GM11168 (cell line): ENCODE data around the gene MYPOP.

Experiments used
- in situ Hi-C: fragments of 300-500 bp; cut with MboI; formaldehyde crosslinking; loops from one replicate; pipeline ENCODE4 v1.12.0; 2022; ENCODE audit warnings: low sequenced_read_pairs; ENCODE audit not compliant: unreplicated experiment

MYPOP gene

DNA sequence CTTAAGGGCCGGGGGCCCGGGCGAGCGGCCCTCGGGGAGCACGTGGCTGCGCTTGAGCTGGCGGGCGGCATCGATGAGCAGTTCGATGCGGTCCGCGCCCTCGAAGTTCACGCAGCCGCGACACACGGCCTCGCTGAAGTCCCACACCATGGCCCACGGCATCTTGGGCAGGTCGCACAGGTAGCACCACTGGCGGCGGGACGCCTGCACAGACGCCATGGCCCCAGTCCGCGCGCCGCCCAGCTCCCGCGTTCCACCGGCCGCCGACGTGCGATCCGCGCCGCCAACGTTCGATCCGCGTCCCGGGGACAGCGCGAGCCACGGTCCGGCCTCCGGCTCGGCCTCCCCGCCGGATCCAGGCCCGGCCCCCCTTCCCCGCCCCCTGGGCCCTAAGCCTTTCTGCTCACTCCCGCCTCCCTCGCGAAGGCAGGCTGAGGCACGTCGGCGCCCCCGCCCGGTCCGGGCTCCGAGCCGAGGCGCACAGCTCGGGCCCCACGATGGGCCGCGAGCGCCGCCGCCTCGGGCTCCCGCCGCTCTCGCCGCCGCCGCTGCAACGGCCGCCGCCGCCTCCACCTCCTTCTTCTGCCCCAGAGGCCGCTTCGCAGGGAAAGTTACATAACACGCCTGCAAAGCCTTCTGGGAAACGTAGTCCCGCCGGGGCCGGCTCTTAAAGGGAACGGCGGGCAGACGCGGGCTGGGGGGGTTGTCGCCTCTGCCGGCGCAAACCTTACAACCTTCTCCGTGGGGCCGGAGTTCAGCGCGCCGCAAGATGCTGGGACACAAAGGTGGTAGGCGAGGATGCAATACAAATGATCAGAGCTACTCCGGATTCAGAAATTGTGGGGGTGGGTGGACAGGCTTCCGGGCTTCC, 16.6 kb downstream of the MYPOP start, which contains the start of gene IRF2BP1:
Gene IRF2BP1, minus strand, starts transcription at position 586 of the 871 bp plus-strand sequence. Its CDS starts 367 bp downstream, at position 219.
- in situ Hi-C loops, result no loop called here

GRCh38 chr19:45884682-45885555, 17.5 kb downstream of the MYPOP start:
- in situ Hi-C loops, result no loop called here

- in situ Hi-C loops, result no loop called here
Measured at GRCh38 chr19:45883881-45884681, 18.3 kb downstream of the MYPOP start.

DNA sequence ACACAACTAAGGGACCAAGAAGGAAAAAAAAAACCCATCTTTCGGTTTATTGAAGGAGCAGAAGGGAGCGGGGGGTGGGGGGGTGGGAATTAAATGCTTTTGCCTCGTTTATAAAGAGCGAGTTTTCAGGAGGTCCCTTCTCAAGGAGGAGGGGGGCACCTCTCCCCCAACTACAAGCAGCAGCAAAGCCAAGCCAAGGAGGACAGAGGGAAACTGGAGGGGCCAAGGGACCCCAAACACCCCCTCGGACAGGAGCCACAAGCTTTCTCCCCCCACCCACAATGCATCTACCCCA, 18.9 kb downstream of the MYPOP start:
- in situ Hi-C loops, result no loop called here

DNA sequence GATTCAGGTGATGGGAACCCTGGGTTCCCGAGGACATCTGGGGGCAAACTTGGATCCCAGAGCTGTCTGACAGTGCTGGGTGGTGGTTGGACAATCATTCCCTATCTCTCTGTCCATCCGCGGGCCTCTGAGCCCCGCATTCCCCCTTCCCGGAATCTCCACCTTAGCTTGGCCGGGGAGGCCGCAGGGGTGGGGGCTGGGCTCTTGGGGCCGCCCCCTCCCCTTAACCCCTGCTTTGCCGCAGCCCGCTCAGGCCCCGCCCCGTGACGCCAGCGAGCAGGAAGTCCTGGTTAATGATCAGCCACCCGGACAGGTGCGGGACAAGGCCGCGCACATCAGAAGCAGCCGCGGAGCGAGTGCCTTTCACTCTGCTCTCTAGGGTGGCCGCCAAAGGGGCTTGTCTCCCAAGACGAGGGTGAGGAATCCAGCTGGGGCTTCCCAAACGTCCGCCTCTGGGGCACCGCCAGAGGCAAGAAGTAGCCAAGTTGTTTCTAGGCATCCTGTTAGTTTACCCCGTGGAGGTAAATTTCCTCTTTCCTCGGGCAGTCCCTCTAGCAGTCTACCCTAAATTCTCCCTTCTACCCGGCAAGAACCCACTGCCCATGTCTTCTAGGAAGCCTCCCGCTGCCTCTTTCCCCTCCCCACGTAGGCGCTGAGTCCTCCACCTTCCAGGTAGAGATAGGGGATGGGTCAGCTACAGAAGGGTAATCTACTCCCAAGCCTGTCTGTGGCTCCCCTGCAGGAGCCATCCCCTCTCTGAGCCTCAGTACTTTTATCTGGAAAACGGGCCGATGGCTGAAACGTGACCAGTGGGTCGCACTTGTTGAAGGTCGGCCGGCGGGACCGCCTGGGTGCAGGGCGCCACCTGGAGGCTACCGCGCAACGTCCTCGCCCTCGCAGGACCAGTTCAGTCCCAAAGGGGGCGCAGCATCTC, 19.5 kb downstream of the MYPOP start:
- in situ Hi-C loops, result no loop called here

DNA sequence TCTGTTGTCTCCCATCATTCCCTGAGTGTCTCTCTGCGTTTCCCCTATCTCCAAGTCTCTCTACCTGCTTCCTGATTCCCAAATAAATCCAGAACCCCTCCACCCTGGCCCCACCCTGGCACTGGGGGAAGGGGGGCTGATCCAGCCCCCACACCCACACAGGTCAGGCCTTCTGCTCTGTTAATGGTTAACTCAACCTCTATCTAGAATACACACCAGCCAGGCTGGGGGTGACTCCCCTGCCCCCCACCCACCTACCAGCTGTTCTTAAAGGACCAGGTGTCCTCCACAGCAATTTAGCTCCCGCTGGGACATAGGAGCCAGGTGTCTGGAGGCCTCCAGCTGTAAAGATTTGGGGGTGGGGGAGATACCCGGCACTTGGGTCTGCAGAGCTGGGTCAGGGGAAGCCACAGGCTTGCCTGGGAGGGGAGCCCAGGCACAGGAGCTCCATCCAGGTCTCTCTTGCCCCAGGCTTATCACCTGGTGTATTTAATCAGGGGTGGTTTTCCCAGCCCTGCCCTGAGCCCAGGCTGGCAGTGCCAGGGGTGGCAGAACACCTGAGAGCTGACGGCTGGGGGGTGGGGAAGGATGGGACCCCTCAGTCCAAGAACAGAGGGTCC, 20.4 kb downstream of the MYPOP start:
- in situ Hi-C loops, result no loop called here

GRCh38 chr19:45881082-45881908, 21.1 kb downstream of the MYPOP start:
- in situ Hi-C loops, result no loop called here

- in situ Hi-C loops, result no loop called here
Measured at GRCh38 chr19:45879971-45880370, 22.4 kb downstream of the MYPOP start.

GRCh38 chr19:45879055-45879454, 23.4 kb downstream of the MYPOP start:
- in situ Hi-C loops, result no loop called here

DNA sequence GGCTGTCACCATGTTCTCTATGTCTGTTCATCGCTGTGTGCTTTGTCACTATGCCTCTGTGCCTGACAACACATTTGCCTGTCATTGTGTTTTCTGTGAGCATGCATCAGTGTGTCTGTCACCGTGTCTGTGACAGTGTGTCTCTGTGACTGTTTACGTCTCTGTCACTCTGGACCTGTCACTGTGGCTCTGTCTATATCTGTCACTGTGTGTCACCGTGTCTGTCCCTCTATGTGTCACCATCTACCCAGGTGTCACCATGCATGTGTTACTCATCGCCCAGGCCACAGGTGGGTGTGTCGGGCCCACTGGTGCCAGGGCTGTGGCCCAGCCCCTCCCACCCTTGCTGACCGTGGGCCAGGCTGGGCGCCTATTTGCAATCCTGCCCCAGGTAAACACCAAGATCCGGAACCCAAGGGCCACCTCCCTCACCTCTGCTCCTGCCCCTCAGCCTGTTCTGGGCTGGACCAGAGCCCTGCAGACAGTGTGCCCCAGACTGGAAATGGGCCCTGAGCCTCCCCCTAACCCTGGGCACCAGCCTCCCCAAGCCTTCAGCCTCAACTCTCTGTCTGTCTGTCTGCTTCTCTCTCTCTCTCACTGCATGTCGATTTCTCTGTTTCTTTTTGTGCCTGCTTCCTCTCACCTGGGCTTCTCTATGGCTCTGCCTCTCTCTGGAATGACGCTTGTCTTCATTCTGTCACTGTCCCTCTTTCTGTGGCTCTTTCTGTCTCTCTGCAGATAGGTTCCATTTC, 24.2 kb downstream of the MYPOP start:
- in situ Hi-C loops, result no loop called here

DNA sequence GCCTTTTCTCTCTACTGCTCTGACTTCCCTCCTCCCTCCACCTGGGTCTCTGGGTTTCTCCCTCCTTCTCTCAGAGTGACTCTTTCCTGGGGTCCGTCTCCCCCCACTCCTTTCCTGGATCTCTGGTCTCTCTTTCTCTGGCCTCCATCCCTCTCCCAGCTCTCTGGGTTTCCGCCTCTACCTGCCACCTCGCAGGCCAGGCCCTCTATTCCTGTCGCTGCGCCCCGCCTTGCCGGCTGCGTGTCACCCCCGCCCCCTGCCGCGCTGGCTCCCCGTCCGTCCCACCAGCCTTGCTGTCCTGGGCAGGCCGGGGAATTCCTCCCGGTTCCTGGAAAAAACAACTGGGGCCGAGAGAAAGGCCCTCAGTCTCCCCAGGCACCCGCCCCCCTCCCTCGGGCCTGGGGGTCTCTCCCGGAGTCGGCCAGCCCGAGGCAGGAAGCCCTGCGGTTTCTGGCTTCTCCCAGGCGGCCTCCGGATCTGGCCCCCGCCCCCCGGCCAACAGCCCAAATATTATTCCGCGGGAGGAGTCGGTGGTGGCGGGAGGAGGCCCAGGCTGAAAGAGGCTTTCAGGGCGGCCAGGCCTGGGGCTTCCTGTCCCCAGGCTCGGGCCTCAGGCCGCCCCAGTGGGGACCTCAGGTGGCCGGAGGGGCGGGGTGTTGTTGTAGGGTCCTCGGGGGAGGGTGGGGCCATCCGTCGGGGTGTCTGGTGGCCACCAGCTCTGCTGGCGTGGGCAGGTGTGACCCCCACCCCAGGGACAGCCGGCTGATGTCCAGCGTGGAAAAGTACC, 25.8 kb downstream of the MYPOP start:
- in situ Hi-C loops, result no loop called here

- in situ Hi-C loops, result no loop called here
Measured at GRCh38 chr19:45876161-45876410, 26.3 kb downstream of the MYPOP start.

GRCh38 chr19:45874620-45874966, 27.8 kb downstream of the MYPOP start:
- in situ Hi-C loops, result no loop called here

DNA sequence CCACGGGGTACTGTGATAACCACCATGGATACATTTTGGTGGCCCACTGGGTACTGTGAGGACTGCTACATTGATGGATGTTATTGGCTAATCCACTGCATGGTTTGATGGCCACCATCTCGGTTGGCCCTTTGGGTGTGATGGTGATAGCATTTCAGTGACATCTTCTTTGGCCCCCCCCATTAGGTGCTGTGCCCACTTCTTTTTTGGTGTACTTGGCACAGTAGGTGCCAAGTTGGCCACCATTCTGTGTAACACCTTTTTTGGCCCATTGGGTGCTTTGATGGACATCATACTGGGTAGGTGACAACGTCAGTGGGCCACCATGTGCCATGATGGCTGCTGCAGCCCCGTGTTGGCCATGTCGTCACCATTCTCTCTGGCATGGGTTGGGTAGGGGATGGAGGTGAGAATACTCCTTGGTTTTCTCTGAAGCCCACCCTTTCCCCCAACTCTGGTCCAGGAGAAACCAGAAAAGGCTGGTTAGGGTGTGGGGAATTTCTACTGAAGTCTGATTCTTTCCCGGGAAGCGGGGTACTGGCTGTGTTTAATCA, 29.1 kb downstream of the MYPOP start:
- in situ Hi-C loops, result no loop called here

- in situ Hi-C loops, result no loop called here
Measured at GRCh38 chr19:45872095-45872919, 30.1 kb downstream of the MYPOP start.

- in situ Hi-C loops, result no loop called here
Measured at GRCh38 chr19:45870798-45871197, 31.6 kb downstream of the MYPOP start.
